Liver (tissue), 2 donors: Measurements from ENCODE around the gene HSD17B13.

Source experiments
- TF ChIP-seq, protein P1 (sequence below): fragments of 150-350 bp; IDR thresholded peaks from 2 replicates; pipeline ENCODE4 v1.5.1; 2017; ENCODE audit warnings: improper control_type of control experiment, low read depth, low read length; ENCODE audit not compliant: missing input control
- TF ChIP-seq, protein P2 (sequence below): IDR thresholded peaks from 2 replicates; pipeline ENCODE4 v1.6.1; 2016; ENCODE audit warnings: antibody characterized with exemption
- donor health status: healthy.

DNA sequence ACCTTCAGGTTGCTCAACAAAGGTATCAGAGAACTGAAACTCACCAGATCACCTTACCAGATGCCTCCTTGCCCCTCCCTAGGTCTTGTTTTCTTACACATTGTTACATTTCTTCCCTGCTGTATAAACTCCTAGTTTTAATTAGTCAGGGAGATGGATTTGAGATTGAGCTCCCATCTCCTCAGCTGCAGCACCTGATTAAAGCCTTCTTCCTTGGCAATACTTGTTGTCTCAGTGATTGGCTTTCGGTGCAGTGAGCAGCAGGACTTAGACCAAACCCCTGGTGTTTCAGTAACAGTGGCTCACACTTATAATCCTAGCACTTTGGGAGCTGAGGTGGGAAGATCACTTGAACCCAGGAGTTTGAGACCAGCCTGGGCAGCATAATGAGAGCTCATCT is 59.8 kb downstream of the HSD17B13 start:
- TF ChIP-seq, protein P1, sequence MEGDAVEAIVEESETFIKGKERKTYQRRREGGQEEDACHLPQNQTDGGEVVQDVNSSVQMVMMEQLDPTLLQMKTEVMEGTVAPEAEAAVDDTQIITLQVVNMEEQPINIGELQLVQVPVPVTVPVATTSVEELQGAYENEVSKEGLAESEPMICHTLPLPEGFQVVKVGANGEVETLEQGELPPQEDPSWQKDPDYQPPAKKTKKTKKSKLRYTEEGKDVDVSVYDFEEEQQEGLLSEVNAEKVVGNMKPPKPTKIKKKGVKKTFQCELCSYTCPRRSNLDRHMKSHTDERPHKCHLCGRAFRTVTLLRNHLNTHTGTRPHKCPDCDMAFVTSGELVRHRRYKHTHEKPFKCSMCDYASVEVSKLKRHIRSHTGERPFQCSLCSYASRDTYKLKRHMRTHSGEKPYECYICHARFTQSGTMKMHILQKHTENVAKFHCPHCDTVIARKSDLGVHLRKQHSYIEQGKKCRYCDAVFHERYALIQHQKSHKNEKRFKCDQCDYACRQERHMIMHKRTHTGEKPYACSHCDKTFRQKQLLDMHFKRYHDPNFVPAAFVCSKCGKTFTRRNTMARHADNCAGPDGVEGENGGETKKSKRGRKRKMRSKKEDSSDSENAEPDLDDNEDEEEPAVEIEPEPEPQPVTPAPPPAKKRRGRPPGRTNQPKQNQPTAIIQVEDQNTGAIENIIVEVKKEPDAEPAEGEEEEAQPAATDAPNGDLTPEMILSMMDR, result no peak
- TF ChIP-seq, protein P2, sequence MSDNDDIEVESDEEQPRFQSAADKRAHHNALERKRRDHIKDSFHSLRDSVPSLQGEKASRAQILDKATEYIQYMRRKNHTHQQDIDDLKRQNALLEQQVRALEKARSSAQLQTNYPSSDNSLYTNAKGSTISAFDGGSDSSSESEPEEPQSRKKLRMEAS, result no peak
